SK-N-MC (cell line): Measurements from ENCODE around the gene CHIC2.
"Not testable (repeated sequence)": the region's sequence is repeated elsewhere in the genome, so short reads cannot be mapped to it uniquely, and the experiment has no call there.

ENCODE experiments used
- DNase-seq: peaks from one replicate; pipeline ENCODE4 v3.0.0-alpha.2; 2011; ENCODE audit warnings: low read depth, low spot score
- H3K27ac ChIP-seq: fragments of 200-600 bp; sonication (generic); 2 replicates; pipeline ENCODE4 v1.5.1; 2016; ENCODE audit warnings: mixed run types
- H3K36me3 ChIP-seq: fragments of 200-600 bp; sonication (generic); 2 replicates; pipeline ENCODE4 v1.6.1; 2017; ENCODE audit warnings: antibody characterized with exemption, low read length, mixed read lengths; ENCODE audit not compliant: insufficient read depth
- H3K4me3 ChIP-seq: fragments of 200-600 bp; sonication (generic); 2 replicates; pipeline ENCODE4 v1.5.1; 2016
- H3K9ac ChIP-seq: fragments of 200-600 bp; sonication (generic); 2 replicates; pipeline ENCODE4 v1.8.0; 2017; ENCODE audit warnings: mixed run types, mixed read lengths; ENCODE audit not compliant: insufficient read length
- H3K9me3 ChIP-seq: fragments of 200-600 bp; sonication (generic); 2 replicates; pipeline ENCODE4 v1.6.1; 2017; ENCODE audit warnings: low read depth, mild to moderate bottlenecking, antibody characterized with exemption, low read length, moderate library complexity, mixed read lengths
- EZH2 ChIP-seq: fragments of 200-600 bp; sonication (generic); IDR thresholded peaks from one replicate; pipeline ENCODE4 v1.6.1; 2017; ENCODE audit warnings: antibody characterized with exemption
- FOXP2 ChIP-seq: optimal IDR thresholded peaks from 2 replicates; pipeline ENCODE3; 2011; ENCODE audit warnings: mild to moderate bottlenecking, moderate library complexity; ENCODE audit not compliant: insufficient read depth; ENCODE audit errors: extremely low read length, control extremely low read depth
- POLR2AphosphoS5 ChIP-seq: IDR thresholded peaks from 2 replicates; pipeline ENCODE4 v1.6.1; 2012; ENCODE audit warnings: mild to moderate bottlenecking, low read depth, low read length, borderline replicate concordance

The CHIC2 gene

DNA sequence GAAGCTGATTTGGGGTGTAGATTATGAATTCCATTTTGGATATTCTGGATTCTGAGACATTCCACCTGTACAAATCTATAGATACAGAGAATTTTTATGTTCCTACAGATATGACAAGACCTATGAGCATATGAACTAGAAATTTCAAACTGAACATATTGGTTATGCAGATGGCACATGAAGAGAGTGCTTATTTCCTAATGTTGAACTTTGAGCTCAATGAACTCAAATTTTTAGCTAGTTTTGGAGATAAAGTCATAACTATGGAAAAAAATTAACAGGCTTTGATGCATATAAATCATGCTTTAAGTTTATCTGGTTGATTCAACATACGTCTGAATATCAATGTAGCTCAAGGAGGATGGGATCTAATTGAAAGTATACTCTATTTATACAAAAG, 8.9 kb downstream of the CHIC2 start:
- Histone ChIP-seq H3K9ac (no peak overlapping the region), H3K4me3 (no peak overlapping the region), H3K36me3 (no peaks in the 10 kb centered on the region), H3K27ac (no peak overlapping the region), H3K9me3 (no peaks in the 10 kb centered on the region)
- no peak for DNase-seq
- no peak for TF ChIP-seq EZH2
- no peak for TF ChIP-seq FOXP2
- no peak for TF ChIP-seq POLR2AphosphoS5

DNA sequence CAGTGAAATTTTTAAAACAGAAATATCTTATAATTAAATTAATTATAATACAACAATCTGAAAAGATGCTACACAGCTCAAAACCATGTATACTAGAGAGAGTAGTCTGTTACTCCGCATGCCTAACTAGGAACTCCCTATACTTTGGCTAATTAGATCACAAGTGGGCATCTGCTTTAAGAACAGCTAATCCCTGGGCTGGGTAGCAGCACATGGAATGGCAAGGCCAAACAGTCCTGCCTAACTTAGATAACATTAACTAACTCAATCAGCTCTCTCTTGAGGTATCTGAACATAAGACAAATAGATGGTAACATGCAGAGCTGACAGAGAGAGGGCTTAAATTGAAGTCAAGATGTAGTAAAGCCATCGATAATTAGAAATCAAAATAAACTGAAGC, 9.9 kb downstream of the CHIC2 start:
- Histone ChIP-seq H3K9me3 (no peaks in the 10 kb centered on the region), H3K4me3 (no peak overlapping the region), H3K27ac (no peak overlapping the region), H3K36me3 (no peaks in the 10 kb centered on the region), H3K9ac (no peak overlapping the region)
- no peak for DNase-seq
- TF ChIP-seq POLR2AphosphoS5 = no peak
- TF ChIP-seq EZH2 = no peak
- TF ChIP-seq FOXP2 = no peak

DNA sequence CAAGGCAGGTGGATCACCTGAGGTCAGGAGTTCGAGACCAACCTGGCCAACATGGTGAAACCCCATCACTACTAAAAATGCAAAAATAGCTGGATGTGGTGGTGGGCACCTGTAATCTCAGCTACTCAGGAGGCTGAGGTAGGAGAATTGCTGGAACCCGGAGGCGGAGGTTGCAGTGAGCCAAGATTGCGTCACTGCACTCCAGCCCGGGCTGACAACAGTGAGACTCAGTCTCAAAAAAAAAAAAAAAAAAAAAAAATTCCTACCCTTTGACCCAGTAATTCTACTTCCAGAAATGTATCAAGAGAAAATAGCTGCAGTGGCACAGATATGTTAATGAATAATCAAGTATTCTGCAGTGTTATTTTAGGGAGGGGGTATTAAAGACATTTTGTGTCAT, 11.1 kb downstream of the CHIC2 start:
- not testable (repeated sequence) for H3K27ac ChIP-seq, H3K9ac ChIP-seq, H3K4me3 ChIP-seq, H3K9me3 ChIP-seq, DNase-seq, H3K36me3 ChIP-seq

DNA sequence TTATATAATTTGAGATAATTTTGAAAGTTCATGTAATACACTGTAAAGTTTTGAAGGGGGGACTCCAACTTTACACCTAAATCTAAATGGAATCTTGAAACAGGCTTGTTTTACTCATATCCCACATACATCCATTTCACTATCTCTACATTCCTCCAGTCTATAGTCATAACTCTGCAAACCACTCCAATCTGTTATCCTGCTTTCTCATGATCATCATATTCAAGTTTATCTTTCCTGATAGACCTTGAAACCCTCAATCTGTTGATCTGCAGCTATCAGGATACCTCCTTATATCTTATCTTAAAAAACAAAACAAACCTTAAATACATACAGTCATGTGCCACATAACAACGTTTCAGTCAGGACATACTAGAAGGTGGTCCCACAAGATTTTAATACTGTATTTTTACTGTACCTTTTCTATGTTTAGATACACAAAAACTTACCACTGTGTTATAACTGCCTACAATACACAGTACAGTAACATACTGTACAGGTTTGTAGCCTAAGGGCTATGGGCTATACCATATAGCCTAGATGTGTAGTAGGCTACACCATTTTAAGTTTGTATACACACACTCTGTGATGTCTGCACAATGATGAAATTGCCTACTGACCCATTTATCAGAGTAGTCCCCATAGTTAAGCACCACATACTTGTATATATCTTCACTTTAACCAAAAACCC, 14.0 kb downstream of the CHIC2 start:
- Histone ChIP-seq H3K9ac (no peak overlapping the region), H3K36me3 (peaks cover 9% of the 10 kb centered on the region; the same call in 1 of the 2 replicates), H3K27ac (no peak overlapping the region), H3K4me3 (no peak overlapping the region), H3K9me3 (no peaks in the 10 kb centered on the region)
- DNase-seq = no peak
- no peak for TF ChIP-seq POLR2AphosphoS5
- no peak for TF ChIP-seq EZH2
- no peak for TF ChIP-seq FOXP2

DNA sequence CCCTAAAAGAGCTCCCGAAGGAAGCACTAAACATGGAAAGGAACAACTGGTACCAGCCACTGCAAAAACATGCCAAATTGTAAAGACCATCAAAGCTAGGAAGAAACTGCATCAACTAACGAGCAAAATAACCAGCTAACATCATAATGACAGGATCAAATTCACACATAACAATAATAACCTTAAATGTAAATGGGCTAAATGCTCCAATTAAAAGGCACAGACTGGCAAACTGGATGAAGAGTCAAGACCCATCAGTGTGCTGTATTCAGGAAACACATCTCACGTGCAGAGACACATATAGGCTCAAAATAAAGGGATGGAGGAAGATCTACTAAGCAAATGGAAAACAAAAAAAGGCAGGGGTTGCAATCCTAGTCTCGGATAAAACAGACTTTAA, 20.8 kb downstream of the CHIC2 start:
- H3K4me3 ChIP-seq, H3K27ac ChIP-seq, H3K9me3 ChIP-seq, DNase-seq, H3K9ac ChIP-seq: not testable (repeated sequence)
- peaks cover 12% of the 10 kb centered on the region for H3K36me3 ChIP-seq

DNA sequence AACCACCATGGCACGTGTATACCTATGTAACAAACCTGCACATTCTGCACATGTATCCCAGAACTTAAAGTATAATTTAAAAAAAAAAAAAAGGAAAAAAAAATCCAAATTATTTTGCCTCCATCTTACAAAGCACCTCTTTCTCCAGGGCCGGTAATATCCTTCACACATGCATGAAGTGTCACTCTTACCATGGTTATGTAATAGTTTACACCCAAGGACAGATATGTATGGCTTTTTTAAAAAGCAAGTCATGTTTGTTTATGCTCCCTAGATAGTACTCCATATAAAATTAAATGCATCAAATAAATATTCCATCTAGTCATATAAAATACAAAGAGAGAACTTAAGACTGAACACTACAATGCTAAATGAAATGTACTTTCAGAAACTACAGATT, 22.5 kb downstream of the CHIC2 start:
- Histone ChIP-seq H3K27ac (no peak overlapping the region), H3K4me3 (no peak overlapping the region), H3K9ac (no peak overlapping the region), H3K9me3 (no peaks in the 10 kb centered on the region), H3K36me3 (peaks cover 4% of the 10 kb centered on the region; the same call in 1 of the 2 replicates)
- TF ChIP-seq EZH2 (no peak), POLR2AphosphoS5 (no peak), FOXP2 (no peak)
- no peak for DNase-seq

DNA sequence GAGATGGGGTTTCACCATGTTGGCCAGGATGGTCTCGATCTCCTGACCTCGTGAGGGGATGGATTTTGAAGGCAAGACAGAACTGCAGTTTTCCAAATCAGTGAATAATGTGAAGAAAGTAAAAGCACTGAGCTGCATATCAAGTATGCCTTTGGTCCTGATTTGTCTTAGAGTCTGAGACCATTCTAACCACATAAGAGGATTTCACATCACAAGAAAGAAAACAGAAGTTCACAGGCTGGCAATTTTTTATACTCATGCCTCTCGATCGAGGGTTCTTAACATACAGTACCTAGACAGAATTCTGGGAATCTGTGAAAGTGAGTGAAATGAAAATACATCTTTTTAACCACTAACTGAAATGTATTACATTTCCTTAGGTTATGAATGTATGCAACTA, 23.3 kb downstream of the CHIC2 start:
- Histone ChIP-seq H3K9ac (no peak overlapping the region), H3K36me3 (peaks cover 4% of the 10 kb centered on the region; the same call in 1 of the 2 replicates), H3K4me3 (no peak overlapping the region), H3K9me3 (no peaks in the 10 kb centered on the region), H3K27ac (no peak overlapping the region)
- no peak for TF ChIP-seq EZH2
- no peak for TF ChIP-seq FOXP2
- TF ChIP-seq POLR2AphosphoS5 = no peak
- DNase-seq = no peak

DNA sequence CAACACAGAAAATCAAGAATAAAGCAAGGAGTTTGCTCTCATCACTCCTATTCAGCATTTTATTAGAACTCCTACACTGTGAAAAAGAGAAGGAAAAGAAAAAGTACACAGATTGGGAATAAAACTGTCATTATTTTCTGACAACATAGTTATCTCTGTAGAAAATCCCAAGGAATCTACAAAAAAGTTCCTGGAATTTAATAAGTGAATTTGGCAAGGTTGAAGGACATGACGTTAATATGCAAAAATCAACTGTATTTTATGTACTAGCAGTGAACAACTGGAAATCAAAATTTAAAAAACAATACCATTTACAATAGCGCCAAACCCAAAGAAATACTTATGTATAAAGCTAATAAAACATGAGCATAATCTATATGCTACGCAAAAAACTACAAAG, 26.3 kb downstream of the CHIC2 start:
- no peaks in the 10 kb centered on the region for H3K9me3 ChIP-seq
- TF ChIP-seq EZH2 = no peak
- no peak for TF ChIP-seq FOXP2
- TF ChIP-seq POLR2AphosphoS5 = no peak
- H3K27ac ChIP-seq = no peak overlapping the region
- H3K9ac ChIP-seq = no peak overlapping the region
- H3K36me3 ChIP-seq = peaks cover 4% of the 10 kb centered on the region; the same call in 1 of the 2 replicates
- DNase-seq = no peak
- no peak overlapping the region for H3K4me3 ChIP-seq

DNA sequence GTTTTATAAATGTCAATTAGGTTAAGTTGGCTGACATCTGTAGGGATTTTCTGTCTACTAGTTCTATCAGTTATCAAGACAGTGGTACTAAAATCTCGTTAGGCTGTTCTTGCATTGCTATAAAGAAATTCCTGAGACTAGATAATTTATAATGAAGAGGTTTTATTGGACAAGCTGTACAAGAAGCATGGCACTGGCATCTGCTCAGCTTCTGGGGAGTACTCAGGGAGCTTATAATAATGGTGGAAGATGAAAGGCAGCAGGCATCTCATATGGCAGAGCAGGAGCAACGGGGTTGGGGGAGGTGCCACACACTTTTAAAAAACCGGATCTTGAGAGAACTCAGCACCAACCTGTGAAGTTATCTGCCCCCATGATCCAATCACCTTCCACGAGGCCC, 28.2 kb downstream of the CHIC2 start:
- no peak for DNase-seq
- peaks cover 4% of the 10 kb centered on the region; the same call in 1 of the 2 replicates for H3K36me3 ChIP-seq
- no peak overlapping the region for H3K27ac ChIP-seq
- no peak overlapping the region for H3K9ac ChIP-seq
- no peak for TF ChIP-seq POLR2AphosphoS5
- TF ChIP-seq EZH2 = no peak
- no peak for TF ChIP-seq FOXP2
- H3K4me3 ChIP-seq = no peak overlapping the region
- H3K9me3 ChIP-seq = no peaks in the 10 kb centered on the region
